Left cardiac atrium (tissue), 4 donors: ENCODE data around the gene PCGF2. TPM values are rescaled to one million over a fixed set of nuclear protein-coding genes. Genes with fewer than 3 reads are reported as not detected.

ENCODE experiments used
- ATAC-seq, 2 donors: fragments of 200-7000 bp; cut with Tn5 transposase; one replicate each; pipeline ENCODE4 v1.9.1; 2020; ENCODE audit warnings: mild to moderate bottlenecking in 2 of 2, moderate library complexity in 2 of 2
- DNase-seq: peaks from one replicate; pipeline ENCODE4 v3.0.0-alpha.2; 2020
- intact Hi-C, 2 donors: fragments of 100-400 bp; cut with DNase I; formaldehyde crosslinking; loops; one replicate each; pipeline versions ENCODE4 v1.14.1 to v1.15.1; 2022 to 2023
- microRNA-seq, 2 donors: library from miRNA; unstranded; fragments of <30 nt; microRNA quantifications; one replicate each; pipeline ENCODE4 v1.2.0, GENCODE V29; 2020
- total RNA-seq, 2 donors: library from RNA; stranded (reverse); fragmentation: NEBNext Ultra II Directional; extraction: Animal tissue kit (Norgen Biotek cat#: 25700); gene quantifications; one replicate each; pipeline ENCODE4 v1.2.1, GENCODE V29; 2021
- donor health status: DM: no; HTN: yes; CAD: no.
- donor health status: DM: no; HTN: yes; CAD: no; lungs with severe emphysema.
- donor health status: DM: yes; HTN: yes; CAD: no.
- donor health status: Dilated cardiomyopathy.

The PCGF2 gene
- total RNA-seq, 2 donors from 2014 or later: 28.2 to 45.2 TPM

DNA sequence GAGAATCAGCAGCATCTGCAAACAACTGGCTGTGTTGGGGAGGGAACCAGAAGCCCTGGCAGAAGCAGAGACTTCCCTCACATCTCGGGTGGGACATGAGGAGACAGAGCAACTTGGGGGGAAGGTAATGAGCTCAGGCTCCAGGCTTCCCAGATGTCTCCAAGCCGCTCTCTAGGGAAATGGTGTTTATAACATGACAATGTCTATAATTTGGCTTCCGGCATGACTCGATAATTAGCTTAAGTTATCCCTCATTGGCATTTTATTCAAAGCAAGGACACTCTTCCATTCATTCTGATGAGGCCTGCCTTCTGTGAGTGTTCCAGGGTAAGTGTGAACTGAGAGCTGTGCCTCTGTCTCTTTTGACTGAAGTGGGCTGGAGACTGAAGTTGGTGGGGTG is 57.8 kb downstream of the PCGF2 start:
- no peak for ATAC-seq
- no peak for DNase-seq
- intact Hi-C loops: loop anchor here in 1 of 2 donors (5.0 kb wide), 1 partner anchor 42 kb away; the partner anchor contains the start of gene CISD3

GRCh38 chr17:38687286-38687685 is 60.9 kb downstream of the PCGF2 start:
- no peak for ATAC-seq

DNA sequence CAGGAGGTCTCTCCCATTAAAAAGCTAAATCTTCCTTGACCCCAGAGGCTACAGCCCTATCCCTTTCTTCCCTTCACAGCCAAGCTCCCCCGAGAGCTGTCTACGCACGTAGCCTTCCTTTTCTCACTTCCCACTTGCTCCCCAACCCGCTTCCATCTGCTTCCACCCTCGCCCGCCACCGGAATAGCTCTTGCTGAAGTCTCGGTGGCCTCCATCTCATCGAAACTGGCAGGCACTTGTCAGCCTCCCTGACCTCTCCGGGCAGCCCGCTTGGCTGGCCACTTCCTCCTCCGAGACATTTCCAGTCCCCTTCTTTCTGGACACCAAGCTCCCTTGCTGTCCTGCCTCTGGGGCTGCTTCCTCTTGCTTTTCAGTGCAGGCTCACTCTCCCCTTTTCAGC is 62.6 kb downstream of the PCGF2 start:
- peak; percentile 47 for DNase-seq
- peak in 1 of 2 donors; percentile 52 for ATAC-seq
- intact Hi-C loops: no loop called here

More at GRCh38 chr17:38687286-38687685, 60.9 kb downstream of the PCGF2 start:
- intact Hi-C loops: no loop called here
- no peak for DNase-seq

Small RNA genes lying within 50 kb of the gene (microRNA-seq; reads per million reads assigned to microRNA genes)
- gene MIR4726 (0.40 to 0.54 reads per million in 2 donors), gene MIR4734 (0 reads per million in 2 donors)

Other genes starting within 250 kb of the PCGF2 start
- 1 to 10 TPM; 1.4 to 3.0 TPM for gene SRCIN1, start 142.4 kb downstream of the PCGF2 start, total RNA-seq
- gene EPOP, start 73.4 kb downstream of the PCGF2 start, total RNA-seq: 1 to 10 TPM; 1.4 to 3.9 TPM
- 10 to 100 TPM; 76.1 to 88.9 TPM for gene MLLT6, start 43.1 kb downstream of the PCGF2 start, total RNA-seq
- 10 to 100 TPM; 51.1 to 66.2 TPM for gene CISD3, start 18.0 kb downstream of the PCGF2 start, total RNA-seq
- gene PSMB3, start 4.4 kb upstream of the PCGF2 start, total RNA-seq: 100 to 1,000 TPM; 139 to 163 TPM
- 10 to 100 TPM; 36.1 to 42.0 TPM for gene PIP4K2B, start 51.2 kb upstream of the PCGF2 start, total RNA-seq
- gene CWC25, start 77.0 kb upstream of the PCGF2 start, total RNA-seq: 10 to 100 TPM in 1 of 2 donors, 1 to 10 TPM in 1; 8.5 to 12.1 TPM
- 100 to 1,000 TPM; 892 to 925 TPM for gene RPL23, start 105.4 kb upstream of the PCGF2 start, total RNA-seq
- 10 to 100 TPM; 51.8 to 55.0 TPM for gene LASP1, start 121.7 kb upstream of the PCGF2 start, total RNA-seq
- not detected for gene FBXO47, start 219.1 kb upstream of the PCGF2 start, total RNA-seq